ENCODE data around the gene SPATA20.

DNA sequence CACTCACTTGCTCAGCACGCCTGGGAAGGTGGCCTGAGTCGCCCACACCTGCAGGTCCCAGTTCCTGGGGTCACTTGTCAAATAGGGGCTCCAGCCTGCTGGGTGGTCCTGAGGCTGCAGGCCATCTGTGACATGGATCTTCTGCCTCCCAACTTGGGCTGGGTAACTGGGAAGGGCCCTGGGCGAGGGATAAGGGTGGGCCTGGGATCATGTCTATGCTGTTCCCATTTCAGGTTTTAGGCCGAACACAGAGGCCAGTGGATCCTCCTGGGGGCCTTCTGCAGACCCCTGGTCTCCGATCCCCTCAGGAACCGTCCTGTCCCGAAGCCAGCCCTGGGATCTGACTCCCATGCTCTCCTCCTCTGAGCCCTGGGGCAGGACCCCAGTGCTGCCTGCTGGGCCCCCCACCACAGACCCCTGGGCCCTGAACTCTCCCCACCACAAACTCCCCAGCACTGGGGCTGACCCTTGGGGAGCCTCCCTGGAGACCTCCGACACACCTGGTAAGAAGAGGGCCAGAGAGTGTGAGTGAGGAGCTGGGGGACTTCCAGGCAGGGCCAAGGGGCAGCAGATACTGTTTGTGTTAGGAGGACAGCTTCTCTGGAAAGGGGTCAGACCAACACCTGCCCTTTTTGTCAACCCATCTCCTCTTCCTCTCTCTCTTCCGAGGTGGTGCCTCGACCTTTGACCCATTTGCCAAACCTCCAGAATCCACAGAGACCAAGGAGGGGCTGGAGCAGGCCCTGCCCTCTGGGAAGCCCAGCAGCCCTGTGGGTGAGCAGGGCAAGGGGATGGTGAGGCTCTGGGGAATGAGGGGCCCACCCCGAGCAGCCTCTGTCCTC, 6.2 kb upstream of the SPATA20 start:
- TF ChIP-seq, protein P1, sequence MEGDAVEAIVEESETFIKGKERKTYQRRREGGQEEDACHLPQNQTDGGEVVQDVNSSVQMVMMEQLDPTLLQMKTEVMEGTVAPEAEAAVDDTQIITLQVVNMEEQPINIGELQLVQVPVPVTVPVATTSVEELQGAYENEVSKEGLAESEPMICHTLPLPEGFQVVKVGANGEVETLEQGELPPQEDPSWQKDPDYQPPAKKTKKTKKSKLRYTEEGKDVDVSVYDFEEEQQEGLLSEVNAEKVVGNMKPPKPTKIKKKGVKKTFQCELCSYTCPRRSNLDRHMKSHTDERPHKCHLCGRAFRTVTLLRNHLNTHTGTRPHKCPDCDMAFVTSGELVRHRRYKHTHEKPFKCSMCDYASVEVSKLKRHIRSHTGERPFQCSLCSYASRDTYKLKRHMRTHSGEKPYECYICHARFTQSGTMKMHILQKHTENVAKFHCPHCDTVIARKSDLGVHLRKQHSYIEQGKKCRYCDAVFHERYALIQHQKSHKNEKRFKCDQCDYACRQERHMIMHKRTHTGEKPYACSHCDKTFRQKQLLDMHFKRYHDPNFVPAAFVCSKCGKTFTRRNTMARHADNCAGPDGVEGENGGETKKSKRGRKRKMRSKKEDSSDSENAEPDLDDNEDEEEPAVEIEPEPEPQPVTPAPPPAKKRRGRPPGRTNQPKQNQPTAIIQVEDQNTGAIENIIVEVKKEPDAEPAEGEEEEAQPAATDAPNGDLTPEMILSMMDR (IDR thresholded peaks at IDR 0.05), result no peak
- TF ChIP-seq POLR2A (IDR thresholded peaks at IDR 0.05), result no peak
